BJ (cell line): Measurements from ENCODE around the gene MRPS12. TPM values are rescaled to one million over a fixed set of nuclear protein-coding genes. Genes with fewer than 3 reads are reported as not detected.

Experiments
- CTCF ChIA-PET: fragments of 350-600 bp; formaldehyde crosslinking; extraction: SDS; loops from one replicate; lab custom pipeline; 2021; ENCODE audit warnings: antibody characterized with exemption, inconsistent platforms; lab: Yijun Ruan, JAX
- POLR2A ChIA-PET: fragments of 300-600 bp; sonication (Branson Sonifier 250); formaldehyde crosslinking; extraction: SDS; loops from one replicate; lab custom pipeline; 2021; ENCODE audit warnings: antibody characterized with exemption; lab: Charles Lee
- DNase-seq: peaks from one replicate; pipeline ENCODE4 v3.0.0-alpha.2; 2011; ENCODE audit warnings: low read depth
- H3K27me3 ChIP-seq: 2 replicates; pipeline ENCODE4 v1.6.0; 2011; ENCODE audit warnings: low read length; ENCODE audit not compliant: control insufficient read depth, insufficient read depth
- H3K36me3 ChIP-seq: 2 replicates; pipeline ENCODE4 v1.5.1; 2011; ENCODE audit warnings: low read length; ENCODE audit not compliant: control insufficient read depth, insufficient read depth
- H3K4me3 ChIP-seq: 2 replicates; pipeline ENCODE4 v1.5.1; 2011; ENCODE audit warnings: low read depth, mild to moderate bottlenecking, control low read depth, low read length
- polyA plus RNA-seq: library from polyadenylated mRNA; depleted of rRNA; stranded (reverse); fragments of >200 nt; gene quantifications from 2 replicates; pipeline ENCODE4 v1.2.3, GENCODE V29; 2011
- TF ChIP-seq, protein P1 (sequence below): IDR thresholded peaks from 2 replicates; pipeline ENCODE4 v1.5.1; 2011; ENCODE audit warnings: low read depth, mild to moderate bottlenecking, control low read depth, inconsistent platforms, low read length, moderate library complexity; ENCODE audit not compliant: insufficient read depth

The MRPS12 gene
- polyA plus RNA-seq, 1 experiment, result 49.3 TPM

GRCh38 chr19:38898788-38899446 is 31.8 kb upstream of the MRPS12 start:
- Histone ChIP-seq H3K27me3 (no peaks in the 10 kb centered on the region), H3K36me3 (no peaks in the 10 kb centered on the region), H3K4me3 (peak overlapping the region; percentile 87)
- ChIA-PET CTCF (interaction anchor here (1.4 kb wide), 1 partner anchor 10 kb away, joined by 3 read pairs; no protein-coding TSS in a partner anchor), POLR2A (interaction anchor here (0.6 kb wide), 1 partner anchor 50 kb away, joined by 3 read pairs; no protein-coding TSS in a partner anchor)
- TF ChIP-seq, protein P1, sequence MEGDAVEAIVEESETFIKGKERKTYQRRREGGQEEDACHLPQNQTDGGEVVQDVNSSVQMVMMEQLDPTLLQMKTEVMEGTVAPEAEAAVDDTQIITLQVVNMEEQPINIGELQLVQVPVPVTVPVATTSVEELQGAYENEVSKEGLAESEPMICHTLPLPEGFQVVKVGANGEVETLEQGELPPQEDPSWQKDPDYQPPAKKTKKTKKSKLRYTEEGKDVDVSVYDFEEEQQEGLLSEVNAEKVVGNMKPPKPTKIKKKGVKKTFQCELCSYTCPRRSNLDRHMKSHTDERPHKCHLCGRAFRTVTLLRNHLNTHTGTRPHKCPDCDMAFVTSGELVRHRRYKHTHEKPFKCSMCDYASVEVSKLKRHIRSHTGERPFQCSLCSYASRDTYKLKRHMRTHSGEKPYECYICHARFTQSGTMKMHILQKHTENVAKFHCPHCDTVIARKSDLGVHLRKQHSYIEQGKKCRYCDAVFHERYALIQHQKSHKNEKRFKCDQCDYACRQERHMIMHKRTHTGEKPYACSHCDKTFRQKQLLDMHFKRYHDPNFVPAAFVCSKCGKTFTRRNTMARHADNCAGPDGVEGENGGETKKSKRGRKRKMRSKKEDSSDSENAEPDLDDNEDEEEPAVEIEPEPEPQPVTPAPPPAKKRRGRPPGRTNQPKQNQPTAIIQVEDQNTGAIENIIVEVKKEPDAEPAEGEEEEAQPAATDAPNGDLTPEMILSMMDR, result no peak
- DNase-seq, result no peak

GRCh38 chr19:38899447-38900201 is 31.1 kb upstream of the MRPS12 start, which contains the start of the genes NFKBIB and SIRT2:
TSS of gene NFKBIB (plus strand) at chr19:38899969. CDS start at chr19:38900033, 64 bp downstream.
TSS of gene SIRT2 (minus strand) at chr19:38899618. CDS start at chr19:38899521, 97 bp downstream.
- H3K27me3 ChIP-seq, result no peaks in the 10 kb centered on the region
- H3K36me3 ChIP-seq, result 0 out of 2 replicates have a peak, but pooled peaks cover 1% of the 10 kb centered on the region
- ChIA-PET CTCF (interaction anchor here (0.5 to 2.0 kb wide), 10 partner anchors 10 to 497 kb away, joined by 3 to 10 read pairs (median 4); partner anchors contain the start of genes FAM98C, MRPS12 and SARS2), POLR2A (interaction anchor here (0.5 kb wide), 1 partner anchor 58 kb away, joined by 15 read pairs; no protein-coding TSS in a partner anchor)
- TF ChIP-seq, protein P1, result no peak
- H3K4me3 ChIP-seq, result peak within 1 kb of the TSS; percentile 87
- peak; percentile 99 for DNase-seq

DNA sequence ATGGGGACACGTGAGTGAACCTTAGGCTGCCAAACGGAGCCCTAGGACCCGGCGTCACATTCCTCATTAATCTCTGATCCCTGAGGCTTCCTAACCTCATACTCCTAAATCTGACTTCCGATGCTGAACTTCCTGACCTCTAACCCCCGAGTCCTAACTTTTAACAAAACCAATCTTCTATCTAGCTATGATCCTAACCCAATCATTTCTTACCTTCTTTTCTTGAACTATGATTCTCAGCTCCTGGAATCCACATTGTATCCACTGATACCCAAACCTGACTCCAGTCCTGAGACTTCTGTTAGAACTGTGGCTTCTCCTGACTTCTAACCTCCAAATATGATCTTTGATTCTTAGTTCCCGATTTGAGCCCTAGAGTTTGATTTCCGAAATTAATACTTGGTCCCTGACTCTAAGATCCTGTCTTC is 30.5 kb upstream of the MRPS12 start:
- Histone ChIP-seq H3K36me3 (peaks cover 5% of the 10 kb centered on the region; the same call in 1 of the 2 replicates), H3K27me3 (no peaks in the 10 kb centered on the region), H3K4me3 (peak overlapping the region; percentile 87)
- ChIA-PET CTCF (interaction anchor here (0.5 to 2.0 kb wide), 10 partner anchors 10 to 498 kb away, joined by 3 to 10 read pairs (median 4); partner anchors contain the start of genes FAM98C, MRPS12 and SARS2), POLR2A (interaction anchor here (0.5 kb wide), 1 partner anchor 59 kb away, joined by 15 read pairs; no protein-coding TSS in a partner anchor)
- DNase-seq, result no peak
- TF ChIP-seq, protein P1, result no peak

DNA sequence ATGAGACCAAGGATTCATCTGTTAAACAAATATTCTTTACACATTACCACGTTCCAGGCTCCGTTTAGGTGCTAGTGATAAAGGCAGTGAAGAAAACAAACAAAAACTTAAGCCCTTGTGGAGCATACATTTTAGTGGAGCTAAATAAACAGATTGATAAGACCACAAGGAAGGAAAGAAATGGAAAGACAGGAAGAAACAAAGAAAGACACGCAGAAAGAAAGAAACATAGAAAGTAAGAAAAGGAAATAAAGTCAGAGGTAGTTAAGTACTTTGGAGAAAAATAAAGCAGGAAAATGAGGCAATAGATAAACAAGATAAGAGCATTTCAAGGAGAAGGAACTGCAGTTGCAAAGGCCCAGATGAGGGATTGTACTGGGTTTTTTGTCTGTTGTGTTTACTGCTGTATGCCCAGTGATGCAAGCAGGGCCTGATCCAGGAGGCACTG is 30.0 kb upstream of the MRPS12 start:
- POLR2A ChIA-PET, result no interaction called here
- no peak for DNase-seq

More for the DNA sequence above, 30.0 kb upstream of the MRPS12 start:
- peaks cover 6% of the 10 kb centered on the region; the same call in 1 of the 2 replicates for H3K36me3 ChIP-seq
- CTCF ChIA-PET, result interaction anchor here (0.6 to 2.0 kb wide), 8 partner anchors 11 to 498 kb away, joined by 3 to 10 read pairs (median 4); partner anchors contain the start of genes ACTN4, FAM98C, MRPS12 and SARS2
- H3K27me3 ChIP-seq, result no peaks in the 10 kb centered on the region
- H3K4me3 ChIP-seq, result peak overlapping the region; percentile 87
- TF ChIP-seq, protein P1, result no peak
